Right forelimb (tissue), 1 donor: ENCODE results near the gene CAGE1.
"Not testable (repeated sequence)": the region's sequence is repeated elsewhere in the genome, so short reads cannot be mapped to it uniquely, and the experiment has no call there.

ENCODE experiments used
- DNase-seq: peaks from one replicate; pipeline ENCODE4 v3.0.0-alpha.2; 2018

The CAGE1 gene

DNA sequence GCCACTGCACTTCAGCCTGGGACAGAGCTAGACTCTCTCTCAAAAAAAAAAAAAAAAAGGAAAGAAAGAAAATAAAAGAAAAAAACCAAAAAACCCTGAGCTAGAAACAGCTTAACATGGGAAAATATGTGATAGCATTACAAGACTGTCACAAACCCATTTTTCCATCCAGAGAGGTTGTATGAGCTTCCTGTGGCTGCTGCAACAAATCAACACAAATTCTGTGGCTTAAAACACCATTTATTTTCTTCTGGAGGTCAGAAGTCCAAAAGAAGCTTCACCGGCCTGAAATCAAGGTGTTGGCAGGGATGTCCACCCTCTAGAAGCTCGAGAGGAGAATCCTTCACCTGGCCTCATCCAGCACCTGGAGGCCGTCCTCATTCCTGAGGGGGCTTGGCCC, 54.9 kb downstream of the CAGE1 start:
- no peak for DNase-seq

DNA sequence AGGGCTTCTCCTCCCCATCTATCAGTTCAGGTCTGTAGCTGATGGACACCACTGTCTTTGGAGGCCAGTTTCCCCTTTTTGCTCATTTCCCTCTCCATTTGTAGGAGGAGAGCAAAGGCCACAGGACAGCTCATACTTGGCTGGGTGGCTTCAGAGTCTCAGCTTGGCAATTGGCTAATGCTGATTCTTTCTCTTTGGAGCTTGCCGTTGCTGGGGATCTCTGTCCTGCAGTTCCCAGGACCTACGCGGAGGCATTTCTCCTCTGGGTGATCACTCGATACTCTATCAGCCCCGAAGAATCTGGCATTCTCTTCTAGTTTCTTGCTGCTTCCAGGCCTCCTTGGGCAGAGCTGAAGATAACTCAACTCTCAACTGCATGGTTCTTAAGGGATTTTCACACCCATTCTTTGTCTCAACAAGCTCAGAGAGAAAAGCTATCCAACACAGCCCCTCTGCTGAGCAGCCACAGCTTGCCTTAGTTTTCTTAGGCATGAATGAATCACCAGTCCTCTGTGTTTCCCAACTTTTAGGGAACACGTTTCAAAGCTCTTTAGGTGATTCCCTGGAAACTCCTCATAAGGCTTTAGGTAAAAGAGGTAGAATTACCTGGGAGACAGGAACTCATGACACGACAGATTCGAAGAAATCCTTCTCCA, 57.3 kb downstream of the CAGE1 start:
- no peak for DNase-seq

DNA sequence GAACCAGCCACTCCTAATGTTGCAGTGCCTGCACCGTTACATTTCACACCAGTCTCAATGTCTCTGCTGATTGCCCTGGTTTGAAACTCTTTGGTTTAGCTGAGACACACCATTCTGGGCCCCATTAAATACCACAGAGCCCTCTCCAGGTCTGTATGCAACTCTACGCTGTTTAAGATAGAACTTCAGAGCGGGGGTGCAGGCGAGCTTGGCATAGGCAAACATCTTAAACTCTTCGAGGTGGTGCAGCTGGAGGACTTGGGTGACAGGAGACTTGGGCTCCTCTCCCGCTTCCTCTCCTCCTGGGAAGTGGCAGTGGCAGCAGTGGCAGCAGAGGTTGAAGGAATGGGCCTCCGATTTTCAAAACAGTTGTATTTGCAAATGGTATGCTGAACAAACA, 58.1 kb downstream of the CAGE1 start:
- no peak for DNase-seq

DNA sequence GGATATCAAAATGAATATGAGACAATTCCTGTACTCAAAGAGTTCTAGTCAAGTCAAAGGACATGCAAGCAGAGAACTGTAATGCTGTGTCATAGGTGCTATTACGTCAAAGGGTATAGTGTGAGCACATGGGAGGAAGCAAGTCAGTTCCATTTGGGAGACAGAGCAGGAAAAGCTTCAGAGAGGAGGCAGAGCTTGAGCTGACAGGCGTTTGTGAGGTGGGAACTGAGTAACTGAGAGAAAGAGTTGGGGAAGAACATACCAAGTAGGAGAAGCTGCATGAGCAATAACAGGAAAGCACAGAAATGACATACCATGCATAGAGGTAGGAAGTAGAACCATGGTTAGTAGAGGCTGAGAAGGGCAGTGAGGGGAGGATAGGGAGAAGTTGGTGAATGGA, 61.3 kb downstream of the CAGE1 start:
- DNase-seq: no peak

GRCh38 chr6:7325750-7326149, 63.8 kb downstream of the CAGE1 start:
- no peak for DNase-seq

- DNase-seq: no peak
These were observed 65.0 kb downstream of the CAGE1 start for GRCh38 chr6:7324520-7324919.

DNA sequence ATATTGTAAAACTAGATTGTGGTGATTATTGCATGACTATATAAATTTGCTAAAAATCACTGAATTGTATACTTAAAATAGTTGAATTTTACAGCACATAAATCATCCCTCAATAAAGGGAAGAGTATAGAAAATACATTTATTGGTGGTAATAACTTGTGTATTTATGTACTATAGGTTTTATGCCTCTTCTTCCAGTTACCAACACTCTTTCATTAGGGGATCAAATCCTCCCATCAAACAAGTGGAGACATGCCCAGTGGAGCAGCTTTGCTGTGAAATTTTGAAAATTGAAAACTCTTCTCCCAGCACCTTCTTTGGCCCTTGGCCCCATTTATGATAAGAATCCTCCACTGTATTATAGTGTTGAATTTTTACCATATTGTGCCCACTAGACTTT, 66.5 kb downstream of the CAGE1 start:
- DNase-seq: no peak

DNA sequence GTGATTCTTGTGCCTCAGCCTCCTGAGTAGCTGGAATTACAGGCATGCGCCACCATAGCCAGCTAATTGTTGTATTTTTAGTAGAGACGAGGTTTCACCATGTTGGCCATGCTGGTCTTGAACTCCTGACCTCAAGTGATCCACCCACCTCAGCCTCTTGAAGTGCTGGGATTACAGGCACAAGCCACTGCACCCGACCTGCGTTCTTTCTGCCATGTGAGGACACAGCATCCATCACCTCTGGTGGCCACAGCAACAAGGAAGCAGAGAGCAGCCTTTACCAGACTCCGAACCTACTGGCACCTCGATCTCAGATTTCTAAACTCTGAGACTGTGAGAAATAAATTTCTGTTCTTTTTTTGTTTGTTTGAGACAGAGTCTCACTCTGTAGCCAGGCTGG, 67.7 kb downstream of the CAGE1 start:
- not testable (repeated sequence) for DNase-seq

DNA sequence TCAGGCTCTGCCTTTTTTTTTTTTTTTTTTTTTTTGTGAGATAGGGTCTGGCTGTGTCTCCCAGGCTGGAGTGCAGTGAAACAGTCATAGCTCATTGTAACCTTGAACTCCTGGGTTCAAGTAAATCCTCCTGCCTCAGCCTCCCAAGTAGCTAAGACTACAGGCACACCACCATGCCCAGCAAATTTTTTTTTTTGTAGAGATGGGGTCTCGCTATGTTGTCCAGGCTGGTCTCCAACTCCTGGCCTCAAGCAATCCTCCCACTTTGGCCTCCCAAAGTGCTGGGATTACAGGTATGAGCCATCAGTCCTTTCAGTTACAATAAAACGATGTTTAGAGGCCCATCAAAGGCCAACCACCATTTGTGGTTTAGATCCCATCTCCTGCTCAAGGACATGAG, 70.1 kb downstream of the CAGE1 start:
- DNase-seq: not testable (repeated sequence)

GRCh38 chr6:7317538-7317937, 72.0 kb downstream of the CAGE1 start:
- DNase-seq: no peak

DNA sequence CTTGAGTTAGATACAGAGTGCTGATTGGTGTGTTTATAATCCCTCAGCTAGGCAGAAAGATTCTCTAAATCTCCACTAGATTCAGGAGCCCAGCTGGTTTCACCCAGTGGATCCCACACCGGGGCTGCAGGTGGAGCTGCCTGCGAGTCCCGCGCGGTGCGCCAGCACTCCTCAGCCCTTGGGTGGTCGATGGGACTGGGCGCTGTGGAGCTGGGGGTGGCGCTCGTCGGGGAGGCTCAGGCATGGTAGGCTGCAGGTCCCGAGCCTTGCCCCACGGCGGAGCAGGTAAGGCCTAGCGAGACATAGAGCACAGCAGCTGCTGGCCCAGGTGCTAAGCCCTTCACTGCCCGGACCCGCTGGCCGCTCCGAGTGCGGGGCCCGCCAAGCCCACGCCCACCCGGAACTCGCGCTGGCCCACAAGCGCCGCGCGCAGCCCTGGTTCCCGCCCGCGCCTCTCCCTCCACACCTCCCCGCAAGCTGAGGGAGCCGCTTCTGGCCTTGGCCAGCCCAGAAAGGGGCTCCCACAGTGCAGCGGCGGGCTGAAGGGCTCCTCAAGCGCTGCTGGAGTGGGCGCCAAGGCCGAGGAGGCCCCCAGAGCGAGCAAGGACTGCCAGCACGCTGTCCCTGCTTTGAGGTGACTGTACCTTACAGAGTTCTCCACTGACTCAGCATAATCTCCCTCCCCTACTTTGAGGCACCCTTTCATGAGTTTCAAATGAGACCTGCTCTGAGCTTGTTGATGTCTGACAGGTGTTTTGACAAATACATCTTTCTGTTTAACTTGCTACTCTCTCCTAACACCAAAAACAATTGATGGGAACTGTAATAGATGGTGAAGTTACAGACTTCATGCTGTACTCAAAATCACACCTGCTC, 72.6 kb downstream of the CAGE1 start:
- DNase-seq: no peak

DNA sequence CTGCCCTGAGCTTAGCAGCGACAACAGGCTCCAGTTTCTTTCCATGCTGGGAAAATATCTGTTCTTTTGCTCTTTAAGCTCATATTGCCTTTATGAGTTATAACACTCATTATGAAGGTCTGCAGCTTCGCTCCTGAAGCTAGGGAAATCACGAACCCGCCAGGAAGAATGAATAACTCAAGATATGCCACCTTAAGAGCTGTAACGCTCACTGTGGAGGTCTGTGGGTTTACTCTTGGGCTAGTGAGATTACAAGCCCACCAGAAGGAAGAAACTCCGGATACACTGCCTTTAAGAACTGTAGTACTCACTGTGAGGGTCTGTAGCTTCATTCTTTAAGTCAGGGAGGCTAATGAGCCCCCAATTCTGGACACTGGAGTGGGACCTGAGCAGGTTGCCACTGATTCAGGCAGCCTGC, 73.6 kb downstream of the CAGE1 start:
- no peak for DNase-seq

DNA sequence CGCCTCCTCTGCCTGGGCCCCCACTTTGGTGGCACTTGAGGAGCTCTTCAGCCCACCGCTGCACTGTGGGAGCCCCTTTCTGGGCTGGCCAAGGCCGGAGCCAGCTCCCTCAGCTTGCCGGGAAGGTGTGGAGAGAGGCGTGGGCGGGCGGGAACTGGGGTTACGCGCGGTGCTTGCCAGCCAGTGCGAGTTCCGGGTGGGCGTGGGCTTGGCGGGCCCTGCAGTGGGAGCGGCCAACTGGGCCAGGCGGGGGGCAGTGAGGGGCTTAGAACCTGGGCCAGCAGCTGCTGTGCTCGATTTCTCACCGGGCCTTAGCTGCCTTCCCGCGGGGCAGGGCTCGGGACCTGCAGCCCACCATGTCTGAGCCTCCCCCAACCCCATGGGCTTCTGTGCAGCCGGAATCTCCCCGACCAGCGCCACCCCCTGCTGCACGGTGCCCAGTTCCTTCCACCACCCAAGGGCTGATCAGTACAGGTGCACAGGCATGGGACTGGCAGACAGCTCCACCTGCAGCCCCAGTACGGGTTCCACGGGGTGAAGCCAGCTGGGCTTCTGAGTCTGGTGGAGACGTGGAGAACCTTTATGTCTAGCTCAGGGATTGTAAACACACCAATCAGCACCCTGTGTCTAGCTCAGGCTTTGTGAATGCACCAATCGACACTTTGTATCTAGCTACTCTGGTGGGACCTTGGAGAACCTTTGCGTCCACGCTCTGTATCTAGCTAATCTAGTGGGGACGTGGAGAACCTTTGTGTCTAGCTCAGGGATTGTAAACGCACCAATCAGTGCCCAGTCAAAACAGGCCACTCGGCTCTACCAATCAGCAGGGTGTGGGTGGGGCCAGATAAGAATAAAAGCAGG, 74.2 kb downstream of the CAGE1 start:
- DNase-seq: not testable (repeated sequence)

GRCh38 chr6:7314414-7314813, 75.1 kb downstream of the CAGE1 start:
- no peak for DNase-seq

DNA sequence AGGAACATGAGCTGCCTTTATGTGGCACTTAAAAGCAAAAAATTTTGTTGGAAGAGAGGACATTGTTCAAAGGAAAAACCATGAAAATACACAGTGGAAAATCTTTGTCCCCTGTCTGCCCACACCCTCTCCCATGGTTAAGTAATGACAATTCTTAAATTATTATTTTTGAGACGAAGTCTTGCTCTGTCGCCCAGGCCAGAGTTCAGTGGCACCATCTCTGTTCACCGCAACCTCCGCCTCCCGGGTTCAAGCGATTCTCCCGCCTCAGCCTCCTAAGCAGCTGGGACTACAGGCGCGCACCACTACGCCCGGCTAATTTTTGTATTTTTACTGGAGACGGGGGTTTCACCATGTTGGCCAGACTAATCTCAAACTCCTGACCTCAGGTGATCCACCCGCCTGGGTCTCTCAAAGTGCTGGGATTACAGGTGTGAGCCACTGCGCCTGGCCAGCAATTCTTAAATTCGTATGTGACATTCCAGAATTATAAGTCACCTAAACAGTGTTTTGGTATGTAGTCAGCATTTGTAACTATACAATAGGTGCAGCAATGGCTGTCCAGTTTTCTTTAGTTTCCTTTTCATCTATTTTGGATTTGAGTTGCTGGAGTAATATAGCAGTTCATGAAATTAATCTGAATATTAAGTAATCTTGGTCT, 75.9 kb downstream of the CAGE1 start:
- no peak for DNase-seq

GRCh38 chr6:7312616-7313504, 76.7 kb downstream of the CAGE1 start, which contains the start of gene SSR1:
SSR1 (minus strand) TSS chr6:7313199; CDS start chr6:7313120, 79 bp downstream.
- peak; percentile 99 for DNase-seq

DNA sequence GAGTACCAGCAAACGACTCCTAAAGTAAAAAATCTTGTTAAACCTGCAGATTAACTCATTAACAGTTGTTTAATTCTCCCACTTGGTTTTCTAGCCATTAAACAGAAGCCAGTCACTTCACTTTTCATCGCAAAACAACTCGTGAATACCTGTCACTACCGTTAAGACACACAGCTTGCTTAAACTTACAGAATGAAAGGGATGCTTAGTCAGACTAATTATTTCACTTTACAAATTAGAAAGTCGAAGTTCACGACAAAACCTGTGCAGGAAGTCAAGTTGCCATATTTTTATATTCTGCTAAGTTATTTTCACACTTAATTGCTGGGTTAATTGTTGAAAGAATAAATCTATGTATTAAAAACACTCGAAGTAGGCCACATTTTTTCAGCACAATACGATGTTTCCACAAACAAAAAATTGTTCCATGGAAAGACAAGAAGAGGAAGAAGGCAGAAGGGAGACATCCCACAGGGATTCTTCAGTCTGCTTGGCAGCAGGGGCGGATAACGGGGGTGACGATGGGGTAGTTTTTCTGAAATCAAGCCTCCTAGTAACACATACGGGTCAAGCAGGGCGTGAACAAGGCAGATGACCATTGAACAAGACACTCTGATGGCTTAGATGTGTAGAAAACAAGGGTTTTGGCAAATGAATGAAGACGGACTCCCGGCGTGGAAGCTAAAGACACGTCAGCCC, 77.5 kb downstream of the CAGE1 start:
- peak; percentile 76 for DNase-seq

DNA sequence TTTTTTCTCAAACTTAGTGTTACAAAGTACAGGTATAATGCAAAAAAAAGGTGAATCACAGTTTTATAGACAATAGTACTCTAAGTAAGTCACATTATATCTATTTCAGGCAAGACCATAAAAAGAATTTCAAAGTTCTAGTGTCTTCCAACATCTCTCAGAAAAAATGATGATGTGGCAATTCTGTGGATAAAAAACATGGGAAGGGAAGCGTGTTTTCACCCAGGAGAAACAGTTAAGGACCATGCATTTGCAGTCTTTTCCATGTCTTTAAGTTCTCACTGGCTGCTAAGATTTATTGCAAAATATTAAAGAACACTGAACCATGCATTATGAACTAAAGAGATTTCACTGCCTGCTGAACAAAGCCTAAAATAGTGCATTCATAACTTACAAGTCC, 78.4 kb downstream of the CAGE1 start:
- DNase-seq: no peak

DNA sequence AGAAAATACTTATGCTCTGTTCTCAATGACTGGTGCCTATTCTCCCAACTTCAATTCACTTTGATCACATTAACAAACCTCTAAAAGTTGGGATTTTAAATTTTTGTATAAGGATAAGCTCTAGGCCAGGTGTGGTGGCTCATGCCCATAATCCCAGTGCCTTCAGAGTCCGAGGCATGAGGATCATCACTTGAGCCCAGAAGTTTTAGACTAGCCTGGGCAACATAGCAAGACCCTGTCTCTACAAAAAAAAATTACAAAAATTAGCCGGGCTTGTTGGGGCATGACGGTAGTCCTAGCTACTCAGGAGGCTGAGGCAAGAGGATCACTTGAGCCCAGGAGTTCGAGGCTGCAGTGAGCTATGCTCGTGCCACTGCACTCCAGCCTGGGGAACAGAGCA, 80.5 kb downstream of the CAGE1 start:
- no peak for DNase-seq

DNA sequence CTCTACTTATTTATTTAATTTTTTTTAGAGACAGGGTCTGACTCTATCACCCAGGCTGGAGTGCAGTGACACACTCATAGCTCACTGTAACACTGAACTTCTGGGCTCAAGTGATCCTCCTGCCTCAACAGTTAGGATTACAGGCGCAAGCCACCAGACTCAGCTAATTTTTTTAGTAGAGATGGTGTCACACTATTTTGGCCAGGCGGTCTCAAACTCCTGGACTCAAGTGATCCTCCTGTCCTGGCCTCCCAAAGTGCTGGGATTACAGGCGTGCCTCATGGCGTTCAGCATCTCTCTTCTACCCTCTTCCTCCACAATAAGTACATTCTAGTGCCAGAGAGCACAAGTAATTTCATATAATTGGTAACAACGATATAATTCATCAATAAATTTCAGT, 82.0 kb downstream of the CAGE1 start:
- DNase-seq: no peak

GRCh38 chr6:7304821-7305220, 84.7 kb downstream of the CAGE1 start:
- no peak for DNase-seq
